ENCODE measurements around the gene CHERP.
A peak's percentile ranks its signal among the peaks of the same experiment; 100 is the strongest.

Gene CHERP

DNA sequence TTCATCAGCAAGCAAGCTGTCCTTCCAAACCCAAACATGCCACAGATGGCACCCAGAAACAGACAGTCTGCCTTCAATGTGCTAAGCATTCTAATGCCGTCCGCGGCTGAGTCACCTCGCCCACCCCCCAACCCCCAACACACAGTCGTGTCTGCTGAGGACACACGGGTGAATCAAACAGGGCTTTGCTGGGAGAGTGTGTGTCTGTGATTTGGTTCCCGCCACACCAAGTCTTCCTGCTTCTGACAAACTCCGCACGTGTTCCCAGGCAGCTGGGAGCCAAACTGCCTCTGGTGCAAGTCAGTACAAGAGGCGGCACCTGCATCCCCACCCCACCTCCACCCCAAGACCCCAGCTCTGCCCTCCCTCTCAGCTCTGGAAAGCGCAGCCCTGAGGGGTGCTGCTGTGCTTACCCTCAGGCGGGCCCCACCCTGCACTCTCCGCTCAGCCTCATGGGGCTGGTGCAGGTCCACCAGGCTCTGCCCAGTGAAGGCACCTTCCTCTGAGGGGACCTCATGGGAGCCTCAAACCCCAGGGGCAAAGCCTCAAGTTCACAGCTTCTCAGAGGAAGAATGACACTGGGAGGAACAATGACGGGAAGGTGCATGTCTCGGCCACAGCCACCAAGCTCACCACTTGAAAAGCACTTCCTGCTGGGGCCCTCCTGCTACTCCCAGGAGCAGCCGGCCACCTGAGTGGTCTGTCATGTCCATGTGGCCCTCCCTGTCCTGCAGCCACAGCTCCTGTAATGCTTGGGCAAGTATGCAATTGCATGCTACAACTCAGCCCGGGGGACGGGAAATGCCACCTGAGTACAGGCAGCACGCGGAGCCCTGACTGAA is 45.0 kb upstream of the CHERP start:
- H3K27ac ChIP-seq, result no peak overlapping the region

DNA sequence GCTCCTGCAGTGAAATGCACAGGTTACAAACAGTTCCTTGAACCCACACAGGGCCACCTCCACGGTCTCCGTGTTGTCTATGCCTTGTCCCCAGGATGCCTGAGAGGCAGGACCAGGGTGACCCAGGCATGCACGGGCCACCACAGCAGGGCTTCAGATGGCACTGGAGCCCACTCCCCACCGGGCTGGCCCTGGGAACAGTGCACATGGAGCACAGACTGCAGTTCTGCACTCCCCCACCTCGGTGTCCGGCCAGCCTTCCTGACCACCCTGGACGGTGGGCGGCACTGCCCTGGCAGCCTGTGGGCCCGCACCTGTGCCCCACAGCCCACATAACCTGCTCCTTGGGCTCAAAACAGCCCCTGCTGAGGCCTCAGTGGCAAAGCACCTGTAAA is 44.2 kb upstream of the CHERP start:
- no peak for TF ChIP-seq ZFX (IDR thresholded peaks at IDR 0.05)
- TF ChIP-seq CTCF (conservative IDR thresholded peaks at IDR 0.05), result no peak
- no peak overlapping the region for H3K27ac ChIP-seq

More for the DNA sequence above, 45.0 kb upstream of the CHERP start:
- TF ChIP-seq ZFX (IDR thresholded peaks at IDR 0.05) (no peak), CTCF (conservative IDR thresholded peaks at IDR 0.05) (no peak)

DNA sequence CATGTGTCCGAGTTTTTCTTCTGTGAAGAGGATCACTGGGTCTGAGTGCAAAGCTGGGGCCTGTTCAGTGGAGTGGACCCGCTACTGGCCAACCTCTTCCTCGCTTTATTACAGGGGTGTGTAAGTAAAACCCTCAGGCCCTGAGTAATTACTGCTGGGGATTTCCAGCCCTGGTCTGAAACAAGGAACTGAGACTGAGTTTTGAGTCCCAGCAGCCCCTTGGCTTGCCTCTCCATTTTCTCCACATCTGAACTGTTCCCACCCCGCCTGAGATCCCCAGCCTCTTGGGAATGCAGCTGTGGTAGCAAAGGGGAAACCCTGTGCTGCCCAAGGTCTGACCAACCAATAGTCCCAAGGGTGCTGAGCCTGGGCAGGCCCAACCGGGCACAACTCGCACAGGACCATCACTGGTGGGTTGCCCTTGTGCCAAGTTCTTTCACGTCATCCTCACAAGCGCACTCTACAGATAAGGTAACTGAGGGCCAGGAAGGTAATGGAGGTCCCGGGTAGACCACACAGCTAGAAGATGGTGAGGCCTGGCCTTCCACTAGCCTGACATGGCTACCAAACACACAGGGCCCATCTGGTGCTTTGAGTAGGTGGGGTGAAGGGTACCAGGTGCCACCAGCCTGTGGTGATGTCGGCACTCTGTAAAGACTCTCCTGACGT is 43.7 kb upstream of the CHERP start:
- no peak overlapping the region for H3K27ac ChIP-seq
- no peak for TF ChIP-seq ZFX (IDR thresholded peaks at IDR 0.05)
- no peak for TF ChIP-seq CTCF (conservative IDR thresholded peaks at IDR 0.05)

DNA sequence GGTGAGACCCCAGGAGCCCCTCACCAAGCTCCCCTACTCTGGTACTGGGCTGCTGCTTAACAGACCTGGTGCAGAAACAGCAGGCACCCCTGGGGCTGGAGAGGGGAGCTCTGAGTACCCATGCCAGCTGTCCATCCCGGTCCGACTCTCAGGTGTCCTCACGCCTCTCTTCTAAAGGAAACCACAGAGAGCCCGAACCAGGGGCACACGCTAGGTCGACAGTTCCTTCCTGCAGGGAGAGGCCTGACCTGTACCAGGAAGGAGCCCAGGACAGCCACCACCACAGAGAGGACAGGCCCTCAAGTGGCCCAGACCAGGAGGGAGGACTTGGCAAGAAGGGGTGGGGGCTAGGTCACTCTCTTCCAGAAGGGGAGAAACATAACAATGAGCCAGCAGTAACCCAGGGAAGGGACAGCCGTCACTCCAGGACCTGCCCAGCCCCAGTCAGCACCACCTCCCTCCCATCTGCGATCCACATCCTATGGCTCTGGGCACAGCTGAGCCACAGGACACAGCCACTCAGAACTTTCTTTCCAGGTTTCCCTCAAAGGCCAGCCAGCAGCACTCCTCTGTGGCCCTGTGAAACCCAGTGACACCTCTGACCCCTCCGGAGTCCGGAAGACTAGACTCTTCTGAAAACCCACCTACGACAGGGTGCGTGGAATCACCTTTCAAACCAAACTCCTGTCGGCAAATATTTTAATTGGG is 43.0 kb upstream of the CHERP start:
- H3K27ac ChIP-seq, result peak overlapping the region; percentile 14

GRCh38 chr19:16584248-16585093 is 42.2 kb upstream of the CHERP start:
- TF ChIP-seq ZFX (IDR thresholded peaks at IDR 0.05) (no peak), CTCF (conservative IDR thresholded peaks at IDR 0.05) (no peak)
- peak overlapping the region; percentile 14 for H3K27ac ChIP-seq

More for the DNA sequence above, 43.0 kb upstream of the CHERP start:
- TF ChIP-seq CTCF (conservative IDR thresholded peaks at IDR 0.05) (no peak), ZFX (IDR thresholded peaks at IDR 0.05) (no peak)

DNA sequence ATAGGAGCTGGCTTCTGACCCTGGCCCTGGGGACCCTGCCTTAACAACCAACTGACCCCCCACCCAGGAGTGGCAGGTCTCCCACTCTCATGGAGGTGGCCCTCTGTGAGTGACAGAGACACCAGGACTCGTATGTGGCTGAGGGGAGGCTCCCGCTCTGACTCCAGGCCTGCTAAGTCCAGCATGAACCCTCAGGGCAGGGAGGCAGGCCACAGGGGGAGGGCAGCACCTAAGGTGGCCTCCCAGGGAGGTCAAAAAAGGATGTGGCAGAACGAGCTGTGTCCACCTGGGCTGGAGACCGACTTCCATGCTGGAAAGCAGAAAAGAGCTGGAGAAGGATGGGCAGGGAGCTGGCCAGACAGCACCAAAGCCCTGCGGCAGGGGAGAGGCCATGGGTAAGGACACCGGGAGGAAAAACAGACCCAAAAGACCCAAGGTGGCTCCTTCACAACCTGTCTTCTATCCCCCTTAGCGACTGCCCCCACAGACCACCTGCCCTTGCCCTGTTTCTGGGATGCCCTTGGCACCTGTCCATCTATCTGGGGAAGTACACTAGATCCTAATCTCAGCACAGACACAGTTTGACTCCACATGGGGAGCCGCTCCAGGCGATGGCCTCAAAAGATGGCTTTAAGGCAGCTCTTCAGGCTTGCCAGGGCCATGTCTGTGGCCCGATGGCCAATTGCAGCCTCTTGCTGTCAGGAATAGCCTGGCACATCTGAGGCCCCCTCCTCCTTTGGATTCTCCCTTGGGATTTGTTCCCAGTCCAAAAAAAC is 40.4 kb upstream of the CHERP start:
- TF ChIP-seq CTCF (conservative IDR thresholded peaks at IDR 0.05), result no peak
- no peak for TF ChIP-seq ZFX (IDR thresholded peaks at IDR 0.05)
- H3K27ac ChIP-seq, result no peak overlapping the region
